IMR-90 (cell line): ENCODE measurements around the gene TMEM141. TPM values are rescaled to one million over a fixed set of nuclear protein-coding genes. Genes with fewer than 3 reads are reported as not detected.

Experiments used
- ATAC-seq: fragments of 200-7000 bp; cut with Tn5 transposase; 2 replicates; pipeline ENCODE4 v1.9.1; 2020; ENCODE audit warnings: low read depth, mild to moderate bottlenecking, moderate library complexity
- BruUV-seq: library from RNA; stranded (reverse); fragments of 400-500 nt; replicated peaks from 2 replicates; lab custom pipeline; 2021; lab: Mats Ljungman, UMichigan
- CTCF ChIA-PET: fragments of 300-600 bp; formaldehyde crosslinking; extraction: SDS; loops from one replicate; lab custom pipeline; 2021; ENCODE audit warnings: antibody characterized with exemption; lab: Yijun Ruan, JAX
- POLR2A ChIA-PET: fragments of 300-600 bp; sonication (Branson Sonifier 250); formaldehyde crosslinking; loops from one replicate; lab custom pipeline; 2022; ENCODE audit warnings: antibody characterized with exemption; ENCODE audit not compliant: unreplicated experiment; lab: Charles Lee
- DNase-seq: peaks from one replicate; pipeline ENCODE4 v3.0.0; 2013
- H2AFZ ChIP-seq: replicated peaks from 2 replicates; pipeline ENCODE3; 2013; ENCODE audit warnings: low read length, mild to moderate bottlenecking; ENCODE audit not compliant: poor library complexity
- H2AK5ac ChIP-seq: 2 replicates; pipeline ENCODE4 v1.6.1; 2013; ENCODE audit warnings: low read depth, low read length, inconsistent platforms
- H2AK9ac ChIP-seq: replicated peaks from 2 replicates; pipeline ENCODE3; 2013; ENCODE audit warnings: mild to moderate bottlenecking, low read depth, low read length, moderate library complexity; ENCODE audit not compliant: poor library complexity
- H2BK120ac ChIP-seq: 2 replicates; pipeline ENCODE4 v1.6.1; 2013; ENCODE audit warnings: low read depth, low read length, inconsistent platforms
- H2BK15ac ChIP-seq: 3 replicates; pipeline ENCODE4 v1.6.1; 2013; ENCODE audit warnings: low read depth, low read length, inconsistent platforms
- H2BK20ac ChIP-seq: 2 replicates; pipeline ENCODE4 v1.6.1; 2013; ENCODE audit warnings: low read depth, mild to moderate bottlenecking, inconsistent platforms, low read length, moderate library complexity
- H2BK5ac ChIP-seq: 2 replicates; pipeline ENCODE4 v1.6.1; 2013; ENCODE audit warnings: mild to moderate bottlenecking, low read depth, low read length, inconsistent platforms; ENCODE audit not compliant: poor library complexity, severe bottlenecking
- H3K14ac ChIP-seq: replicated peaks from 2 replicates; pipeline ENCODE4 v1.6.1; 2013; ENCODE audit warnings: low read depth, low read length, inconsistent platforms
- H3K18ac ChIP-seq: 2 replicates; pipeline ENCODE4 v1.6.1; 2013; ENCODE audit warnings: low read depth, low read length, control low read depth
- H3K23ac ChIP-seq: 2 replicates; pipeline ENCODE4 v1.6.1; 2013; ENCODE audit warnings: low read depth, low read length, inconsistent platforms
- H3K27ac ChIP-seq: 2 replicates; pipeline ENCODE4 v1.5.1; 2013; ENCODE audit warnings: mild to moderate bottlenecking, control low read depth, low read length; ENCODE audit not compliant: insufficient read depth
- H3K27me3 ChIP-seq: 2 replicates; pipeline ENCODE4 v1.6.1; 2013; ENCODE audit warnings: low read length; ENCODE audit not compliant: control insufficient read depth, insufficient read depth
- H3K36me3 ChIP-seq: 2 replicates; pipeline ENCODE4 v1.6.1; 2013; ENCODE audit warnings: low read length, mixed read lengths; ENCODE audit not compliant: control insufficient read depth, insufficient read depth
- H3K4ac ChIP-seq: 2 replicates; pipeline ENCODE4 v1.6.1; 2013; ENCODE audit warnings: low read depth, low read length, inconsistent platforms
- H3K4me1 ChIP-seq: 2 replicates; pipeline ENCODE4 v1.6.1; 2013; ENCODE audit warnings: low read length, mixed read lengths; ENCODE audit not compliant: control insufficient read depth, insufficient read depth
- H3K4me2 ChIP-seq: 2 replicates; pipeline ENCODE4 v1.6.1; 2013; ENCODE audit warnings: low read depth, mild to moderate bottlenecking, control low read depth, low read length, moderate library complexity
- H3K4me3 ChIP-seq: 2 replicates; pipeline ENCODE4 v1.5.1; 2013; ENCODE audit warnings: low read depth, mild to moderate bottlenecking, control low read depth, low read length, moderate library complexity; ENCODE audit not compliant: insufficient read depth
- H3K56ac ChIP-seq: 2 replicates; pipeline ENCODE4 v1.6.1; 2013; ENCODE audit warnings: low read length, inconsistent platforms; ENCODE audit not compliant: insufficient read depth; ENCODE audit errors: extremely low read depth
- H3K79me1 ChIP-seq, 2 experiments: 2 replicates each; pipeline ENCODE4 v1.6.1; 2013; ENCODE audit warnings: low read length in 2 of 2, inconsistent platforms in 1 of 2, low read depth in 1 of 2
- H3K9ac ChIP-seq: 2 replicates; pipeline ENCODE4 v1.6.1; 2013; ENCODE audit warnings: low read depth, low read length, control low read depth
- H3K9me1 ChIP-seq: 2 replicates; pipeline ENCODE4 v1.6.1; 2013; ENCODE audit warnings: low read length, inconsistent platforms; ENCODE audit not compliant: insufficient read depth
- H3K9me3 ChIP-seq: 2 replicates; pipeline ENCODE4 v1.6.1; 2013; ENCODE audit warnings: low read length; ENCODE audit not compliant: control insufficient read depth, insufficient read depth
- H4K20me1 ChIP-seq: 2 replicates; pipeline ENCODE4 v1.6.1; 2013; ENCODE audit warnings: low read length, inconsistent platforms; ENCODE audit not compliant: insufficient read depth
- H4K5ac ChIP-seq: 2 replicates; pipeline ENCODE4 v1.6.1; 2013; ENCODE audit warnings: mild to moderate bottlenecking, low read depth, low read length, control low read depth
- H4K8ac ChIP-seq, 2 experiments: 2 replicates each; pipeline ENCODE4 v1.6.1; 2013; ENCODE audit warnings: low read depth in 2 of 2, low read length in 2 of 2, control low read depth in 1 of 2, inconsistent platforms in 1 of 2
- H4K91ac ChIP-seq: 2 replicates; pipeline ENCODE4 v1.6.1; 2013; ENCODE audit warnings: low read depth, low read length, inconsistent platforms; ENCODE audit not compliant: insufficient read depth
- CEBPB ChIP-seq: IDR thresholded peaks from 2 replicates; pipeline ENCODE4 v1.6.1; 2012; ENCODE audit warnings: low read depth, low read length, improper control_type of control experiment
- ELK1 ChIP-seq: fragments of 150-350 bp; IDR thresholded peaks from 2 replicates; pipeline ENCODE4 v1.6.1; 2016; ENCODE audit warnings: low read depth, mild to moderate bottlenecking, low read length, moderate library complexity, borderline replicate concordance
- POLR2A ChIP-seq: IDR thresholded peaks from 2 replicates; pipeline ENCODE4 v1.6.1; 2012; ENCODE audit warnings: mild to moderate bottlenecking, low read depth, low read length
- RCOR1 ChIP-seq: IDR thresholded peaks from 2 replicates; pipeline ENCODE4 v1.6.1; 2012; ENCODE audit warnings: mild to moderate bottlenecking, low read length, improper control_type of control experiment; ENCODE audit not compliant: insufficient replicate concordance
- RFX5 ChIP-seq: IDR thresholded peaks from 2 replicates; pipeline ENCODE4 v1.8.0; 2012; ENCODE audit warnings: low read depth, mild to moderate bottlenecking, low read length, moderate library complexity
- whole genome bisulfite sequencing, 2 experiments: methylation state at CpG; one replicate each; pipeline versions ENCODE4 v1.1.5 to v1.1.7; 2013; ENCODE audit warnings: missing lambda C conversion rate in 2 of 2; ENCODE audit not compliant: insufficient read length in 1 of 2; ENCODE audit errors: extremely low coverage in 2 of 2; 5-methylcytosine and 5-hydroxymethylcytosine counted together
- dilution Hi-C: fragments of 300-500 bp; cut with HindIII; formaldehyde crosslinking; loops from one replicate; pipeline ENCODE4 v1.14.3; 2018; ENCODE audit warnings: low sequenced_read_pairs; ENCODE audit not compliant: unreplicated experiment
- in situ Hi-C: fragments of 300-500 bp; cut with MboI; formaldehyde crosslinking; loops from 3 replicates; pipeline ENCODE4 v1.14.3; 2019; ENCODE audit warnings: low sequenced_read_pairs, inconsistent platforms, mixed read lengths
- intact Hi-C: fragments of 100-400 bp; cut with micrococcal nuclease; formaldehyde crosslinking; loops from 2 replicates; pipeline ENCODE4 v1.10.0; 2022
- polyA plus RNA-seq, 3 experiments: library from polyadenylated mRNA; depleted of rRNA; stranded (reverse); fragments of >200 nt; gene quantifications; 2 replicates each; pipeline ENCODE4 v1.2.3, GENCODE V29; 2012; ENCODE audit warnings: low replicate concordance in 1 of 3
- total RNA-seq: library from RNA; depleted of rRNA; stranded (reverse); fragments of >200 nt; gene quantifications from 2 replicates; pipeline ENCODE4 v1.2.3, GENCODE V29; 2012
- TF ChIP-seq, protein P1 (sequence below): conservative IDR thresholded peaks from 2 replicates; pipeline ENCODE4 v1.5.1; 2012; ENCODE audit warnings: mild to moderate bottlenecking, low read depth, low read length, improper control_type of control experiment

Gene TMEM141
- total and polyA plus RNA-seq, 2 of the 4 experiments (the other 2 are of a cell fraction): 39.1 to 77.8 TPM

DNA sequence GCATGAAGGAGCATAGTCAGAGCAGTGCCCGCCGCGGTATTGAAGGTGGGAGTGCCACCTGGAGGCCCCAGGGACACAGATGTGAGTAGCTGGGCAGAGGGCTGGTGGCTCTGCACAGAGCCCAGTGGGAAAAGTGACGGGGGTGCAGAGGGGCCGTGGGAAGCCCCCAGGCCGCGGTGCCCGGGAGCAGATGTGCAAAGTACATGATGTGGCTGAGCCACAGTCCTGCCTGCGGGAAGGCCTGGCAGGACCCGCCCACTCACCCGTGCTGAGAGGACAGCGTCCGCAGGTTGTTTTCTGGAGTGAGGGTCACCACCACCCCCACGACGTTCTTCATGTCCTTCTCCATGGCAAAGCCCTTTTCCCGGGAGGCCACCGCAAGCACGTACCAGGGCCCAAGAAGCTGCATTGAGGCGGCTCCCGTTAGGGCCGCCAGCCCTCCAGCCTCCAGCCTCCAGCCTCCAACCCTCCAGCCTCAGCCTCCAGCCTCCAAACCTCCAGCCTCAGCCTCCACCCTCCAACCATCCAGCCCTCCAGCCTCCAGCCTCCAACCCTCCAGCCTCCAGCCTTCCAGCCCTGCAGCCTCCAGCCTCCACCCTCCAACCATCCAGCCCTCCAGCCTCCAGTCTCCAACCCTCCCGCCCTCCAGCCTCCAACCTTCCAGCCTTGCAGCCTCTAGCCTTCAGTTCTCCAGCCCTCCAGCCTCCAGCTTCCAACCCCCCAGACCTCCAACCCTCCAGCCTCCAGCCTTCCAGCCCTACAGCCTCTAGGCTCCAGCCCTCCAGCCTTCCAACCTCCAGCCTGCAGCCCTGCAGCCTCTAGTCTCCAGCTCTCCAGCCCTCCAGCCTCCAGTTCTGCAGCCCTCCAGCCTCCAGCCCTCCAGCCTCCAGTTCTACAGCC, 43.7 kb upstream of the TMEM141 start (continued):
- no peak for TF ChIP-seq RFX5

DNA sequence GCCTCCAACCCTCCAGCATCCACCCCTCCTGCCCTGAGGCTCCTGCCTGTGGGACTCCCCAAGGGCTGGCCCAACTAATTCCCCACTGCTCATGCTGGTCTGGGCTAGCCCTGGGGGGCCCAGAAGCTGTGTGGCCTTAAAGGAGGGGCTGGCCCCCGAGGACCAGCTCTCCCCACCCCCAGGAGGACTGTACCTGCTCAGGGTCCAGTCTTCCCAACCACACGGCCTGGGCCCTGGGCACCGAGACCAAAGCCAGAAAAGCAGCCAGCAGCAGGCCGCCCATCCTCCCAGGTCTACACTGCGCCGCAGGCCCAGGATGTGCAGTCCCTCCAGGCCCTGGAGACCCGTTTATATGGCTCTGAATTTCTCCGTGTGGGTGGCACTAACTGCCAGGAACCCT, 42.9 kb upstream of the TMEM141 start, which contains the start of gene LCN6:
Gene LCN6 (minus strand): TSS at position 325 of the 400 bp plus-strand sequence. CDS start 42 bp downstream, at position 283.
- no TSS peak for BruUV-seq
- no peak for DNase-seq
- Histone ChIP-seq H3K27me3 (peaks cover 26% of the 10 kb centered on the region), H2AK9ac (no peak within 1 kb of the TSS), H3K4ac (no peak within 1 kb of the TSS), H3K9me1 (no peaks in the 10 kb centered on the region), H3K56ac (no peak within 1 kb of the TSS), H3K27ac (no peak within 1 kb of the TSS), H3K14ac (no peak within 1 kb of the TSS), H3K9me3 (peaks cover 4% of the 10 kb centered on the region), H3K23ac (no peak within 1 kb of the TSS), H2BK120ac (no peak within 1 kb of the TSS), H2AK5ac (no peak within 1 kb of the TSS), H3K18ac (no peak within 1 kb of the TSS), H4K5ac (no peak within 1 kb of the TSS), H2BK20ac (no peak within 1 kb of the TSS), H3K4me1 (no peaks in the 10 kb centered on the region), H4K8ac (no peak within 1 kb of the TSS), H3K36me3 (no peaks in the 10 kb centered on the region), H2BK15ac (no peak within 1 kb of the TSS), H4K20me1 (no peaks in the 10 kb centered on the region; the same call in 1 of the 2 replicates), H3K4me3 (no peak within 1 kb of the TSS), H4K91ac (no peak within 1 kb of the TSS), H3K4me2 (no peak within 1 kb of the TSS), H3K9ac (no peak within 1 kb of the TSS), H3K79me1 (no peaks in the 10 kb centered on the region), H2BK5ac (no peak within 1 kb of the TSS), H2AFZ (no peak within 1 kb of the TSS)
- intact Hi-C loops: no loop called here
- ChIA-PET POLR2A (no interaction called here), CTCF (no interaction called here)
- in situ Hi-C loops: no loop called here
- dilution Hi-C loops: no loop called here
- ATAC-seq: no peak
- 41% methylated on average over 4 of the region's 8 CpGs; no CpG with 5 or more reads in 1 of the 2 experiments for WGBS, 2 experiments
- no peak for TF ChIP-seq POLR2A
- TF ChIP-seq, protein P1, sequence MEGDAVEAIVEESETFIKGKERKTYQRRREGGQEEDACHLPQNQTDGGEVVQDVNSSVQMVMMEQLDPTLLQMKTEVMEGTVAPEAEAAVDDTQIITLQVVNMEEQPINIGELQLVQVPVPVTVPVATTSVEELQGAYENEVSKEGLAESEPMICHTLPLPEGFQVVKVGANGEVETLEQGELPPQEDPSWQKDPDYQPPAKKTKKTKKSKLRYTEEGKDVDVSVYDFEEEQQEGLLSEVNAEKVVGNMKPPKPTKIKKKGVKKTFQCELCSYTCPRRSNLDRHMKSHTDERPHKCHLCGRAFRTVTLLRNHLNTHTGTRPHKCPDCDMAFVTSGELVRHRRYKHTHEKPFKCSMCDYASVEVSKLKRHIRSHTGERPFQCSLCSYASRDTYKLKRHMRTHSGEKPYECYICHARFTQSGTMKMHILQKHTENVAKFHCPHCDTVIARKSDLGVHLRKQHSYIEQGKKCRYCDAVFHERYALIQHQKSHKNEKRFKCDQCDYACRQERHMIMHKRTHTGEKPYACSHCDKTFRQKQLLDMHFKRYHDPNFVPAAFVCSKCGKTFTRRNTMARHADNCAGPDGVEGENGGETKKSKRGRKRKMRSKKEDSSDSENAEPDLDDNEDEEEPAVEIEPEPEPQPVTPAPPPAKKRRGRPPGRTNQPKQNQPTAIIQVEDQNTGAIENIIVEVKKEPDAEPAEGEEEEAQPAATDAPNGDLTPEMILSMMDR: no peak
- TF ChIP-seq ELK1: no peak
- no peak for TF ChIP-seq RCOR1
- TF ChIP-seq CEBPB: no peak
